HEK293 (cell line): Measurements from ENCODE around the gene CNPY4.

Experiments used
- CTCF ChIA-PET: fragments of 350-600 bp; formaldehyde crosslinking; extraction: SDS; loops from one replicate; lab custom pipeline; 2021; ENCODE audit warnings: antibody characterized with exemption; lab: Yijun Ruan, JAX
- POLR2A ChIA-PET: fragments of 300-600 bp; formaldehyde crosslinking; extraction: SDS; loops from one replicate; lab custom pipeline; 2020; ENCODE audit warnings: antibody characterized with exemption, inconsistent platforms; lab: Yijun Ruan, JAX
- H3K27ac ChIP-seq: fragments of 200-500 bp; sonication (Bioruptor generic); 2 replicates; pipeline ENCODE4 v1.5.1; 2014; ENCODE audit warnings: low read depth, low read length, control low read depth, inconsistent platforms; ENCODE audit errors: extremely low read depth
- H3K36me3 ChIP-seq, 2 experiments: fragments of 200-500 bp in 1 of 2; sonication (Bioruptor generic) in 1 of 2; 1 replicate in 1 of 2; 2 replicates in 1 of 2; pipeline ENCODE4 v1.5.1; 2014 to 2017; ENCODE audit warnings: inconsistent platforms in 2 of 2, low read length in 2 of 2; ENCODE audit not compliant: control insufficient read depth in 2 of 2, insufficient read depth in 1 of 2
- H3K4me1 ChIP-seq: fragments of 200-500 bp; sonication (Bioruptor generic); 2 replicates; pipeline ENCODE4 v1.5.1; 2014; ENCODE audit warnings: mild to moderate bottlenecking, low read length, inconsistent platforms; ENCODE audit not compliant: control insufficient read depth, insufficient read depth
- H3K4me3 ChIP-seq: 2 replicates; pipeline ENCODE4 v1.5.1; 2011; ENCODE audit warnings: low read depth, mild to moderate bottlenecking, control low read depth, low read length, moderate library complexity
- H3K9me3 ChIP-seq: fragments of 200-500 bp; sonication (Bioruptor generic); 2 replicates; pipeline ENCODE4 v1.5.1; 2014; ENCODE audit warnings: low read depth, low read length, inconsistent platforms; ENCODE audit not compliant: control insufficient read depth, insufficient read depth
- FEZF1 ChIP-seq: fragments of 450-650 bp; formaldehyde crosslinking; IDR thresholded peaks from 2 replicates; pipeline ENCODE4 v1.5.1; 2016; ENCODE audit warnings: missing biosample characterization, missing genetic modification characterization
- HOXA7 ChIP-seq: sonication (generic); formaldehyde crosslinking; IDR thresholded peaks from 2 replicates; pipeline ENCODE4 v1.8.1; 2022; ENCODE audit warnings: missing genetic modification reagents, borderline replicate concordance
- HOXD13 ChIP-seq: sonication (generic); formaldehyde crosslinking; IDR thresholded peaks from 2 replicates; pipeline ENCODE4 v1.8.0; 2022; ENCODE audit warnings: missing genetic modification reagents, borderline replicate concordance
- INSM2 ChIP-seq: fragments of 450-650 bp; formaldehyde crosslinking; IDR thresholded peaks from 2 replicates; pipeline ENCODE4 v1.5.1; 2016; ENCODE audit warnings: missing biosample characterization, missing genetic modification characterization
- REST ChIP-seq: fragments of 450-650 bp; formaldehyde crosslinking; IDR thresholded peaks from 2 replicates; pipeline ENCODE4 v1.5.1; 2016; ENCODE audit warnings: missing biosample characterization, missing genetic modification characterization
- SETDB1 ChIP-seq: IDR thresholded peaks from one replicate; pipeline ENCODE4 v1.6.1; 2017; ENCODE audit warnings: mild to moderate bottlenecking, low read length, moderate library complexity, mixed read lengths; ENCODE audit not compliant: insufficient read length
- TRIM28 ChIP-seq: IDR thresholded peaks from 2 replicates; pipeline ENCODE4 v1.6.1; 2011; ENCODE audit warnings: low read length, control low read depth, borderline replicate concordance
- ZBTB11 ChIP-seq: fragments of 450-650 bp; formaldehyde crosslinking; conservative IDR thresholded peaks from 2 replicates; pipeline ENCODE4 v1.5.1; 2016; ENCODE audit warnings: low read depth, missing biosample characterization, missing genetic modification characterization
- ZBTB26 ChIP-seq: fragments of 450-650 bp; formaldehyde crosslinking; optimal IDR thresholded peaks from 2 replicates; pipeline ENCODE3; 2016; ENCODE audit warnings: missing biosample characterization, mild to moderate bottlenecking, missing genetic modification characterization
- ZBTB8A ChIP-seq: fragments of 450-650 bp; formaldehyde crosslinking; IDR thresholded peaks from 2 replicates; pipeline ENCODE4 v1.5.1; 2016; ENCODE audit warnings: missing biosample characterization, missing genetic modification characterization
- ZNF155 ChIP-seq: fragments of 450-650 bp; formaldehyde crosslinking; IDR thresholded peaks from 2 replicates; pipeline ENCODE4 v1.5.1; 2016; ENCODE audit warnings: missing biosample characterization, missing genetic modification characterization
- ZNF214 ChIP-seq: fragments of 450-650 bp; formaldehyde crosslinking; IDR thresholded peaks from 2 replicates; pipeline ENCODE4 v1.5.1; 2017; ENCODE audit warnings: missing biosample characterization, mild to moderate bottlenecking, missing genetic modification characterization, borderline replicate concordance
- ZNF274 ChIP-seq, 2 experiments: fragments of 200-500 bp in 1 of 2; fragments of 450-650 bp in 1 of 2; sonication (Bioruptor generic) in 1 of 2; formaldehyde crosslinking in 1 of 2; IDR thresholded peaks; 2 replicates each; pipeline versions ENCODE4 v1.5.1 to v1.6.1; 2014 to 2016; ENCODE audit warnings: borderline replicate concordance in 1 of 2, inconsistent platforms in 1 of 2, low read length in 1 of 2, missing biosample characterization in 1 of 2, missing genetic modification characterization in 1 of 2
- ZNF280D ChIP-seq: fragments of 450-650 bp; formaldehyde crosslinking; IDR thresholded peaks from 2 replicates; pipeline ENCODE4 v1.5.1; 2016; ENCODE audit warnings: missing biosample characterization, missing genetic modification characterization
- ZNF335 ChIP-seq: fragments of 450-650 bp; formaldehyde crosslinking; conservative IDR thresholded peaks from 2 replicates; pipeline ENCODE4 v1.5.1; 2016; ENCODE audit warnings: missing biosample characterization, missing genetic modification characterization
- ZNF391 ChIP-seq: fragments of 450-650 bp; formaldehyde crosslinking; IDR thresholded peaks from 2 replicates; pipeline ENCODE4 v1.5.1; 2016; ENCODE audit warnings: low read depth, missing biosample characterization, missing genetic modification characterization, borderline replicate concordance
- ZNF658 ChIP-seq: fragments of 450-650 bp; formaldehyde crosslinking; IDR thresholded peaks from 2 replicates; pipeline ENCODE4; 2016; ENCODE audit warnings: missing biosample characterization, missing genetic modification characterization

The CNPY4 gene

GRCh38 chr7:100071018-100071723 lies 48.3 kb upstream of the CNPY4 start:
- H3K9me3 ChIP-seq = no peaks in the 10 kb centered on the region
- CTCF ChIA-PET = interaction anchor here (0.9 to 1.6 kb wide), 3 partner anchors 11 to 138 kb away, joined by 3 to 5 read pairs (median 3); no protein-coding TSS in a partner anchor
- POLR2A ChIA-PET = interaction anchor here (0.9 to 1.5 kb wide), 3 partner anchors 10 to 31 kb away, joined by 4 to 5 read pairs (median 4); partner anchors contain the start of genes AP4M1 and ZSCAN21
- TF ChIP-seq ZNF274 (IDR thresholded peaks at IDR 0.05; ENCODE audit: low read length) (no peak), ZNF274 (tag by site-specific recombination; IDR thresholded peaks at IDR 0.05; ENCODE audit: borderline replicate concordance) (peak; percentile 68; the same call in 1 of the 2 replicates), HOXA7 (CRISPR knock-in tag) (no peak), INSM2 (tag by site-specific recombination) (no peak), ZNF280D (tag by site-specific recombination) (peak; percentile 70; the same call in 1 of the 2 replicates), SETDB1 (peak; percentile 100)
- TF ChIP-seq, all 188 proteins: peak for 3
- peaks cover 19 to 65% of the 10 kb centered on the region in 2 experiments; a peak in 2 of 3 replicates for H3K36me3 ChIP-seq
- no peak overlapping the region for H3K27ac ChIP-seq
- no peaks in the 10 kb centered on the region for H3K4me1 ChIP-seq
- no peak overlapping the region for H3K4me3 ChIP-seq

GRCh38 chr7:100072462-100072861 lies 47.0 kb upstream of the CNPY4 start:
- H3K4me1 ChIP-seq = no peaks in the 10 kb centered on the region
- peaks cover 30 to 77% of the 10 kb centered on the region in 2 experiments; a peak in 2 of 3 replicates for H3K36me3 ChIP-seq
- POLR2A ChIA-PET = no interaction called here
- TF ChIP-seq ZBTB26 (tag by site-specific recombination) (no peak), ZBTB8A (tag by site-specific recombination) (no peak), FEZF1 (no peak), ZNF658 (no peak), HOXD13 (no peak), ZNF391 (no peak)
- no peak overlapping the region for H3K27ac ChIP-seq
- no peak overlapping the region for H3K4me3 ChIP-seq
- H3K9me3 ChIP-seq = no peaks in the 10 kb centered on the region
- CTCF ChIA-PET = no interaction called here

GRCh38 chr7:100074841-100075240 lies 44.6 kb upstream of the CNPY4 start:
- no peak overlapping the region for H3K27ac ChIP-seq
- H3K9me3 ChIP-seq = no peaks in the 10 kb centered on the region
- CTCF ChIA-PET = no interaction called here
- no peaks in the 10 kb centered on the region for H3K4me1 ChIP-seq
- no peak overlapping the region for H3K4me3 ChIP-seq
- POLR2A ChIA-PET = no interaction called here
- H3K36me3 ChIP-seq = peaks cover 35 to 96% of the 10 kb centered on the region in 2 experiments; a peak in 2 of 3 replicates
- TF ChIP-seq TRIM28 (no peak), ZBTB11 (tag by site-specific recombination) (no peak), ZNF214 (tag by site-specific recombination) (no peak), ZNF335 (no peak), REST (no peak), ZNF155 (no peak)
